CD4-positive, CD25-positive, alpha-beta regulatory T cell (primary cell): ENCODE measurements around the gene SS18L1. TPM values are rescaled to one million over a fixed set of nuclear protein-coding genes. Genes with fewer than 3 reads are reported as not detected.

Experiments used
- ATAC-seq, 2 donors: fragments of 150-1000 bp; cut with Tn5 transposase; one replicate each; pipeline ENCODE4 v1.10.0; 2021; ENCODE audit warnings: low read depth in 2 of 2, moderate number of reproducible peaks in 2 of 2, moderate library complexity in 1 of 2
- DNase-seq, 3 donors: peaks; one replicate each; pipeline versions ENCODE4 v3.0.0 to v3.0.0-alpha.2; 2012 to 2022; ENCODE audit warnings: mixed read lengths in 1 of 3
- H3K27ac ChIP-seq: one replicate; pipeline ENCODE4 v1.7.0; 2013; ENCODE audit warnings: mild to moderate bottlenecking, low read length; ENCODE audit not compliant: insufficient read depth, poor library complexity, severe bottlenecking
- H3K27me3 ChIP-seq: one replicate; pipeline ENCODE4 v1.7.0; 2013; ENCODE audit warnings: low read length; ENCODE audit not compliant: control insufficient read depth, insufficient read depth
- H3K36me3 ChIP-seq: one replicate; pipeline ENCODE4 v1.7.0; 2013; ENCODE audit warnings: mild to moderate bottlenecking, low read length, moderate library complexity; ENCODE audit not compliant: control insufficient read depth, insufficient read depth
- H3K4me1 ChIP-seq: 2 replicates; pipeline ENCODE4 v1.7.0; 2013; ENCODE audit warnings: mild to moderate bottlenecking, low read length; ENCODE audit not compliant: insufficient read depth, control insufficient read depth, poor library complexity, severe bottlenecking
- H3K4me3 ChIP-seq: one replicate; pipeline ENCODE4 v1.7.0; 2013; ENCODE audit warnings: low read depth, mild to moderate bottlenecking, low read length, moderate library complexity
- H3K9me3 ChIP-seq, 2 experiments: 1 replicate in 1 of 2; 2 replicates in 1 of 2; pipeline ENCODE4 v1.7.0; 2013; ENCODE audit warnings: low read length in 2 of 2, mild to moderate bottlenecking in 1 of 2, moderate library complexity in 1 of 2; ENCODE audit not compliant: control insufficient read depth in 2 of 2
- H3K27ac Mint-ChIP-seq, 3 donors: one replicate each; pipeline ENCODE4 v1.8.0; 2020 to 2022; ENCODE audit warnings: mild to moderate bottlenecking in 3 of 3, mixed read lengths in 3 of 3, moderate library complexity in 2 of 3
- H3K27me3 Mint-ChIP-seq: one replicate; pipeline ENCODE4 v1.8.0; 2022; ENCODE audit warnings: mild to moderate bottlenecking, mixed read lengths
- H3K36me3 Mint-ChIP-seq: one replicate; pipeline ENCODE4 v1.8.0; 2020; ENCODE audit warnings: mixed read lengths
- H3K4me1 Mint-ChIP-seq, 4 donors: one replicate each; pipeline ENCODE4 v1.8.0; 2020 to 2022; ENCODE audit warnings: mixed read lengths in 4 of 4, mild to moderate bottlenecking in 1 of 4
- H3K4me3 Mint-ChIP-seq, 4 donors: one replicate each; pipeline ENCODE4 v1.8.0; 2020 to 2022; ENCODE audit warnings: mild to moderate bottlenecking in 4 of 4, mixed read lengths in 4 of 4, moderate library complexity in 3 of 4
- H3K9me3 Mint-ChIP-seq, 7 donors: one replicate each; pipeline ENCODE4 v1.8.0; 2020 to 2022; ENCODE audit warnings: mixed read lengths in 7 of 7, mild to moderate bottlenecking in 3 of 7, moderate library complexity in 2 of 7
- polyA plus RNA-seq, 4 donors: library from polyadenylated mRNA; unstranded; fragments of 300-500 nt; fragmentation: Illumina TruSeq; gene quantifications; one replicate each; pipeline ENCODE4 v1.2.3, GENCODE V29; 2021
- total RNA-seq: library from RNA; stranded (reverse); gene quantifications from one replicate; pipeline ENCODE4 v1.2.3, GENCODE V29; 2022

The SS18L1 gene
- total and polyA plus RNA-seq, 5 donors from 2014 or later = 0.39 to 21.0 (median 0.81) TPM

DNA sequence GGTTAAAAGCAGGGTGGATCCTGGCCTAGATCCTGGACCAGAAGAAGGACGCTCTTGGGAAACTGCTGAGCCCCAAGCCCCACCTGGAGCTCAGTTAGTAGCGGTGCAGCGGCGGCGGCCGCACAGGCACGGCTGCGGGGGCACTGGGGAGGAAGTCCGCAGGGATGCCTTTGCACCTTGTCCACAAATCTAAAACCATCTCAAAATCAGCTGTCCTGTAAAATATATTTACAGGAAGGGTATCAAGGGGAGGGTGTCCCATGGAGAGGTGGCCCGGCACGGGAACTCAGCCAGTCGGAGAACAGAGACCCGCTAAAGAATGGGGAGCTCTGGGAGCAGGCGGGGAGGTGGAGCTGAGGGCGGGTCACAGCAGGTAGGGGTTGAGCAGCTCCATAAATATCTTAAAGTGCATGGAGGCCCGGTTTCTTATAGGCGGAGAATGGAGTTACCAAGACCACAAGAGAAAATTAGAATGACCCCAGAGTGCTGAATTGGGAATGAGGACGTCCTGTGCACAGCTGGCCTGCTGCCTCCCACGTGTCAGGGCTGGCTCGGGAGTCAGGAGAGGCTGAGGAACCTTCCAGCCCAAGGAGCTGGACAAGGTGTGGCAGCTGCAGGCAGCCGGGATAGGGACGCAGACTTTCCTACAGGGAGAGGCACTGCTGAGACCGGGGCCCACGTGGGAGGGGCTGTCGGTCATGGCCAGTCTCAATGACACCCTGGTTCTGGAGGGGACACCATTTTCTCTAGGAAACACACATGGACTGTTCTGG lies 47.3 kb downstream of the SS18L1 start:
- no peak overlapping the region for H3K4me3 ChIP-seq
- peaks cover 31% of the 10 kb centered on the region for H3K36me3 ChIP-seq
- ATAC-seq = no peak
- peaks cover 16 to 19% (median 17%) of the 10 kb centered on the region in 4 donors for H3K4me1 Mint-ChIP-seq
- H3K4me3 Mint-ChIP-seq = no peak overlapping the region
- DNase-seq = no peak
- H3K4me1 ChIP-seq = no peaks in the 10 kb centered on the region
- no peaks in the 10 kb centered on the region for H3K27me3 ChIP-seq
- no peak overlapping the region for H3K27ac ChIP-seq
- H3K27ac Mint-ChIP-seq = no peak overlapping the region
- H3K36me3 Mint-ChIP-seq = peaks cover 11% of the 10 kb centered on the region
- H3K9me3 Mint-ChIP-seq = no peaks in the 10 kb centered on the region
- no peaks in the 10 kb centered on the region for H3K9me3 ChIP-seq
- H3K27me3 Mint-ChIP-seq = no peaks in the 10 kb centered on the region

DNA sequence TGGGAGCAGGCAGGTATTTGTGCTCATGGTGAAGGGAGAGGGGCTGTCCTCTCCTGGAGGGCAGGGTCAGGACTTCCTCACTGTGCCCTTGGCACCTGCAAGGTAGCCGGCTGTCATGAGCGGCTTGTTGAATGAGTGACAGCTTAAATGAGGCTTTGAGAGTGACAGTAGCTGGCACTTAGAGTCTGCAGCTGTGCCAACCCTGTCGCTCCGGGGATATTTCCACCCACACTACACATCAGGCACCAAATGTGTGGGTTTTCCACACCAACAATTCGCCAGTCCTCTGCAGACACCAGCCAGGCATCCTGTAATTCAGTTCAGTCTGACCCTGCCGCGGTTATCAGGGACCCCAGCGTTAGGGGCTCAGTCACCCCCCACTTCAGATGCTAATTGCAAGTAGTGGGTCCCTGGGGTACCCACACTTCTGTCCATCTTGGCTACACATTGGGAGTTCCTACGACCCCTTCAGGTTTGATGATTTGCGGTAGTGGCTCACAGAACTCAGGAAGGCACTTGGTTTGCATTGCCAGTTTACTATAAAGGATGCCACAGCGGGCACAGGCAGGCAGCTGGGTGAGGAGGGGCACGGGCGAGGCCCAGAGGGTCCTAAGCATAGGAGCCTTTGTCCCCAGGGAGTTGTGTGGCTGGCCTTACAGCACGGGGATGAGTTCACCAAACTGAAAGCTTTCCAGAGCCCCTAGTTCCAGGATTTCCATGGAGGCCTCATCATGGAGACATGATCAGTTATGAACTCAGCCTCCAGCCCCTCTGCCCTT lies 48.4 kb downstream of the SS18L1 start:
- Histone ChIP-seq H3K36me3 (peaks cover 34% of the 10 kb centered on the region), H3K9me3 (no peaks in the 10 kb centered on the region), H3K27me3 (no peaks in the 10 kb centered on the region), H3K27ac (no peak overlapping the region), H3K4me1 (no peaks in the 10 kb centered on the region), H3K4me3 (no peak overlapping the region)
- Mint-ChIP-seq H3K4me1 (peaks cover 9 to 13% (median 12%) of the 10 kb centered on the region in 4 donors), H3K27me3 (no peaks in the 10 kb centered on the region), H3K36me3 (peaks cover 11% of the 10 kb centered on the region), H3K27ac (peak overlapping the region in 1 of 3 donors; percentile 20), H3K4me3 (no peak overlapping the region), H3K9me3 (no peaks in the 10 kb centered on the region)
- ATAC-seq (no peak), DNase-seq (no peak)

DNA sequence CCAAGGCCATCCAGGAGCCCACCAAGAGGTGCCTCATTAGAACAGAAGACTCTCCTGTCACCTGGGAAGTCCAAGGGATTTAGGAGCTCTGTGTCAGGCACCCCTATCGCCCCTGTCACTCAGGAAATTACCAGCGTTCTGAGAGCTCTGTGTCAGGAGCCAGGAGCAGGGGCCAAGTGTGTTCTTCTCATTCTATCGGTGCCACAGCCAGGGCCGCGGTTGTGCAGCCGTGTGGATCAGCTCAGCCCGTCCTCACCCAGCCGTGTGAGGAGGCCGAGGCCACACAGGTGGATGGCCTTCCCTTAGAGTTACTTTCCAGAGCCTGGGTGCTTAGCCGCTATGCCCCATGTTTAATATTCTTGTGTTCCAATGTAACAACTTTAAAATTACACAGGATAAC lies 49.1 kb downstream of the SS18L1 start:
- Histone ChIP-seq H3K4me3 (no peak overlapping the region), H3K36me3 (peaks cover 37% of the 10 kb centered on the region), H3K27me3 (no peaks in the 10 kb centered on the region), H3K4me1 (no peaks in the 10 kb centered on the region), H3K9me3 (no peaks in the 10 kb centered on the region), H3K27ac (no peak overlapping the region)
- Mint-ChIP-seq H3K9me3 (no peaks in the 10 kb centered on the region), H3K36me3 (peaks cover 11% of the 10 kb centered on the region), H3K27ac (no peak overlapping the region), H3K4me1 (peaks cover 3 to 9% (median 6%) of the 10 kb centered on the region in 4 donors), H3K4me3 (no peak overlapping the region), H3K27me3 (no peaks in the 10 kb centered on the region)
- ATAC-seq (no peak), DNase-seq (no peak)

DNA sequence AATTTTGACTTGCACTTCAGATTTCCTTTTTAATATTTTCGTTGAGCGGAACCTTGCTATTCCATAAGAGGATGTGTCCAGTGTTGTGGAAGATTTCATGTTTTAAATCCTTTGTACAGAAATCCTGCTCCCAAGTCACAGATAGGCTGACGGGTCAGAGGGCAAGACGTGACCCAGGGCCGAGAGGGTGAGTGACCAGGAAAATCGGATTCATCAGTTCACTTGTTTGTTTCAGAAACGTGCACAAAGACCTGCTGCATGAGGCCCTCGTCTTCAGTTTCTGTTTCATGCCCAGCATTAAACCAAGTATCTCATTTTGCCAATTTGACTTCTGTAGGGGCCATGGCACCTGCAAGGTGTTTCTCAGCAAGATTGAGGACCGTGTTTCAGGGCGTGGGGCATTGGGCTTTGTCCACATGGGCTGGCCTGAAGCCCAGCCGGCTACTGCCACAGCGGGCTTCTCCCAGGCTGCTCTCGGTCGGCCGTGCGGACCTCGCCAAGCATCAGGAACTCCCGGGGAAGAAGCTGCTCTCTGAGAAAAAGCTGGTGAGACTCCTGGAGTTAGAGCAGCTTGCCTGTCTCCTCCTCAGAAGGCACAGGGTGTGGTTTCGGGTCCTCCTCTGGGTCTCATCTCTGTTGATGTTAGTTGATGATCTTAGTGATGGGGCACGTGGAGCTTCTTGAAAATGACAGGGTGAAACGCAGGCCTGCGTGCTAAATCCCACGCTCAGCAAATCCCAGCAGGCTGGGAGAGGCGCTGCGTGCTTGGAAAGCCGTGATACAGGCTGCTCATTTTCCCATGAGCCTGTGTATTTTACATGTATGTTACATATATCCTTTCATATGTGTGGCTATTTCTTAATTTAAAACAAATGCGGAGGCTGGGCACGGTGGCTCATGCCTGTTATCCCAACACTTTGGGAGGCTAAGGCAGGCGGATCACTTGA lies 49.8 kb downstream of the SS18L1 start:
- Mint-ChIP-seq H3K4me3 (no peak overlapping the region), H3K9me3 (no peaks in the 10 kb centered on the region), H3K4me1 (peaks cover 0 to 6% (median 3%) of the 10 kb centered on the region in 4 donors), H3K36me3 (peaks cover 11% of the 10 kb centered on the region), H3K27me3 (no peaks in the 10 kb centered on the region), H3K27ac (no peak overlapping the region)
- no peaks in the 10 kb centered on the region for H3K9me3 ChIP-seq
- no peaks in the 10 kb centered on the region for H3K4me1 ChIP-seq
- H3K36me3 ChIP-seq = peaks cover 44% of the 10 kb centered on the region
- H3K4me3 ChIP-seq = no peak overlapping the region
- no peaks in the 10 kb centered on the region for H3K27me3 ChIP-seq
- no peak overlapping the region for H3K27ac ChIP-seq
- DNase-seq (no peak), ATAC-seq (no peak)

DNA sequence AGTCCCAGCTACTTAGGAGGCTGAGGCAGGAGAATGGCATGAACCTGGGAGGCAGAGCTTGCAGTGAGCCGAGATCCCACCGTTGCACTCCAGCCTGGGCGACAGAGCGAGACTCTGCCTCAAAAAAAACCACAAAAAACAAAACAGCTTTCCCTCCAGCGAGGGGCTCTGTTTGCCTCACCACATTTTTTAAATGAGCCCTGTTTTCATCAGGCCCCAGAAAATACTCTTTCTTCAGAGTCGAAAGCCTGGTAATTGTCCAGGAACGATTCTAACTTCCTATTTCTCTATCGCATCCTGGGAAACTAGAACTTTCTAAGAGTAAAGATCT lies 51.5 kb downstream of the SS18L1 start:
- H3K4me1 Mint-ChIP-seq = peaks cover 0 to 4% (median 2%) of the 10 kb centered on the region in 4 donors
- no peak for ATAC-seq
- H3K36me3 ChIP-seq = peaks cover 46% of the 10 kb centered on the region

DNA sequence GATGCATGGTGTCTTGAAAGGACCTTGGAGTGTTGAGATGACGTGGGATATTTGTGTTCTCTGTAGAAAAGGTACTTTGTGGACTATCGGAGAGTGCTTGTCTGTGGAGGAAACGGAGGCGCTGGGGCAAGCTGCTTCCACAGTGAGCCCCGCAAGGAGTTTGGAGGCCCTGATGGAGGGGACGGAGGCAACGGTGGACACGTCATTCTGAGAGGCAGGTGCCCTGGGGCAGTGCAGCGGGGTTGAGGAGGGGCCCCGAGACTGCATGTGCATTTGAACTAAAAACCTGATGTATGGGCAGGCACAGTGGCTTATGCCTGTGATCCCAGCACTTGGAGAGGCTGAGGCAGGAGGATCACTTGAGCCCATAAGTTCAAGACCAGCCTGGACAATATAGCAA lies 52.2 kb downstream of the SS18L1 start:
- Histone ChIP-seq H3K4me1 (no peaks in the 10 kb centered on the region), H3K9me3 (no peaks in the 10 kb centered on the region), H3K27me3 (no peaks in the 10 kb centered on the region), H3K36me3 (peaks cover 47% of the 10 kb centered on the region), H3K27ac (no peak overlapping the region), H3K4me3 (no peak overlapping the region)
- peaks cover 0 to 3% (median 0%) of the 10 kb centered on the region in 4 donors for H3K4me1 Mint-ChIP-seq
- H3K27ac Mint-ChIP-seq = no peak overlapping the region
- ATAC-seq (no peak), DNase-seq (no peak)
- H3K4me3 Mint-ChIP-seq = no peak overlapping the region
- H3K36me3 Mint-ChIP-seq = peaks cover 15% of the 10 kb centered on the region
- H3K9me3 Mint-ChIP-seq = no peaks in the 10 kb centered on the region
- H3K27me3 Mint-ChIP-seq = no peaks in the 10 kb centered on the region

More for the DNA sequence above, 51.5 kb downstream of the SS18L1 start:
- Mint-ChIP-seq H3K36me3 (peaks cover 16% of the 10 kb centered on the region), H3K9me3 (no peaks in the 10 kb centered on the region), H3K27me3 (no peaks in the 10 kb centered on the region), H3K27ac (no peak overlapping the region), H3K4me3 (no peak overlapping the region)
- Histone ChIP-seq H3K27ac (no peak overlapping the region), H3K27me3 (no peaks in the 10 kb centered on the region), H3K4me1 (no peaks in the 10 kb centered on the region), H3K4me3 (no peak overlapping the region), H3K9me3 (no peaks in the 10 kb centered on the region)
- no peak for DNase-seq

DNA sequence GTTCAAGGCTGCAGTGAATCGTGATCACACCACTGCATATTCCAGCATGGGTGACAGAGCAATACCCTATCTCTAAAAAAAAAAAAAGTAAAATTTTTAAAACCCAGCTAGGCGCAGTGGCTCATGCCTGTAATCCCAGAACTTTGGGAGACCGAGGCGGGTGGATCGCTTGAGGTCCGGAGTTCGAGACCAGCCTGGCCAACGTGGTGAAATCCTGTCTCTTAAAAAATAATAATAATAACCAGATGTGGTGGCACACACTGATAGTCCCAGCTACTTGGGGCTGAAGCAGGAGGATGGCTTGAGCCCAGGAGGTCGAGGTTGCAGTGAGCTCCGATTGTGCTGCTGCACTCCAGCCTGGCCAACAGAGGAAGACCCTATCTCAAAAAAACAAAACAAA lies 52.7 kb downstream of the SS18L1 start:
- Mint-ChIP-seq H3K9me3 (no peaks in the 10 kb centered on the region), H3K36me3 (peaks cover 15% of the 10 kb centered on the region), H3K4me1 (peaks cover 0 to 3% (median 0%) of the 10 kb centered on the region in 4 donors), H3K27ac (no peak overlapping the region), H3K4me3 (no peak overlapping the region), H3K27me3 (no peaks in the 10 kb centered on the region)
- H3K9me3 ChIP-seq = no peaks in the 10 kb centered on the region
- no peak overlapping the region for H3K27ac ChIP-seq
- no peaks in the 10 kb centered on the region for H3K4me1 ChIP-seq
- peaks cover 51% of the 10 kb centered on the region for H3K36me3 ChIP-seq
- DNase-seq = no peak
- no peaks in the 10 kb centered on the region for H3K27me3 ChIP-seq
- no peak overlapping the region for H3K4me3 ChIP-seq
- ATAC-seq = no peak
